GM21528 (cell line): ENCODE results near the gene RAB20.

Experiments used
- ATAC-seq: cut with Tn5 transposase; IDR thresholded peaks from one replicate; pipeline ENCODE4 v1.9.1; 2021; ENCODE audit warnings: mild to moderate bottlenecking, moderate library complexity; ENCODE audit not compliant: unreplicated experiment, low FRiP score

The RAB20 gene

DNA sequence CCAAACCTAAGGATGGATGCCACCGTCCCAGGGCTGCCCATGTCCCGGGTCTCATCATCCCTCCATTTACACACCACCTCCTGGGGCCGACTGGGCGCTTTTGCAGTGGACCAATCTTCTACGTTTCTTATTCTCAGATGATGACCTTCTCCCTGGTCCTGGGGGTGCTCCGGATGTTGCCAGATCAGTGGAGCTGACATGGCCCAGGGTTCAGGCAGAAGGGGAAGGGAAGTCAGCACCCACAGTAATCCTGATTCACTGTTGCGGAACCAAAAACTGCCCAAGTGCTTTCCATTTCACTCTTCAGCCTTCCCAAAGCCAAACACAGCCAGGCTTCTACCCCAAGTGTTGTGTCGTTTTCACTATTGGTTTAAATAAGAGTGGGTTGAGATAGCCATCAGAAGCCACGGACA lies 29.8 kb downstream of the RAB20 start:
- ATAC-seq = no peak

DNA sequence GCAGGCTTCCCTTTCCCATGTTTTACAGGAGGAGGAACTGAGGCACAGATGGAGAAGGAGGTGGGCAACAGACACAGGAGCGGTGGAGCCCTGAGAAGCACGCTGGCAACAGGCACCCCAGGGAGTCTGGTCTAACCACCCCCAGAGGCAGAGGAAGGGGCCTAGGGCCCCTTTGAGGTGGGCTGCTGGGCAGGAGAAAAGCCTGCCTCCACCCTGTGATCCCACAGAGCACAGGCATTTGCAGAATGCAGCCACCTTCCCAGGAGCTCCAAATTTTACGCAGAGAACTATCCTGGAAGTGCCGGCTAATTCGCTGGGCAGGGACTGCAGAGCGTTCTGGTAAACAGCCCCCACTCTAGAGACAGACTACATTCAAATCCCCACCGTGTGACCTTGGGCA lies 30.4 kb downstream of the RAB20 start:
- no peak for ATAC-seq

DNA sequence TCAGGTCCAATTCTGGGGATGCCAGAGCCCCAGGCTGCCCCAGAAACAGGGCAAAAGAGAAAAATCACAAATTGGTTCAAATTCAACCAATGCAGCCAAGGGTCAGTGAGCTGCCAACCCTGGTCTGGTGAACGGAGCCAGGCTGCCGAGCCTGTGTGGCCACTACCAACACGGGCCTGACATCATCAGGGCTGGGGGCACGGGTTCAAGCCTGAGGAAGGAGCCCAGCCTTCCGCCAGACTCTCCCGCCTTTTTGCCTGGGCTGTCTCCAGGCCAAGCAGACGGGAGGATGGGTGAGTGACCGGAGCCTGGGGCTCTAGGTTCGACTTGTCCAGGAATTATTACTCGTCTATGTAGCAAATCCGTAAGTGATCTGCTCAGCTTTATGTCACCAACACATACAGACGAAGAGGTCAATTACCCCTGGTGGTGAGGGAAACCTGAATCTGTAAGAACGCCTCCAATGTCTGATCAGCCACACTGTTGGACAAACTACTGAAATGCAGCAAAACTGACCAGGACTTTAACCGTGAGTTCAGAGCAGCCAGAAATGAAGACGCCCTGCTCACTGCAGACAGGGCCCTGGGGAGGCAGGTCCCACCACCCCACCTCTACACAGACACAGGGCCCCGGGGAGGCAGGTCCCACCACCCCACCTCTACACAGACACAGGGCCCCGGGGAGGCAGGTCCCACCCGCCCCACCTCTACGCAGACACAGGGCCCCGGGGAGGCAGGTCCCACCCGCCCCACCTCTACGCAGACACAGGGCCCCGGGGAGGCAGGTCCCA lies 31.8 kb downstream of the RAB20 start:
- ATAC-seq = no peak

DNA sequence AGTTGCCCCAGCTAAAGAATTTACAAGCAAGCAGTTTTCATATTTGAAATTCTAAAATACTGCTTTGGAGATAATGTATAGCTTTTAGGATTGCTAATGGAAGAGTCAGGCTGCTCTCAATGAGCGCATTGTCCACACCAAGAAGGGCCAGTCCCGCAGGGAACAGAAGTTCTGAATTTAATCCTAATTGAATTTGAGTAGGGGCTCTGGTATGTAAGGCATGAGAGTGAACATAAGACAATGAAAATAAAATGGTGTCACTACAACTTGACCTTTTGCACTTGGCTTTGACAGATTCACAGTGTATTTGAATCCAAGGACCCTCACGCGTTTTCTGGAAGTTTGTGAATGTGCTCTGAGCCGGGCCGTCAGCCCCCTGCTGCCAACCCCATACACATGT lies 32.6 kb downstream of the RAB20 start:
- ATAC-seq = no peak

DNA sequence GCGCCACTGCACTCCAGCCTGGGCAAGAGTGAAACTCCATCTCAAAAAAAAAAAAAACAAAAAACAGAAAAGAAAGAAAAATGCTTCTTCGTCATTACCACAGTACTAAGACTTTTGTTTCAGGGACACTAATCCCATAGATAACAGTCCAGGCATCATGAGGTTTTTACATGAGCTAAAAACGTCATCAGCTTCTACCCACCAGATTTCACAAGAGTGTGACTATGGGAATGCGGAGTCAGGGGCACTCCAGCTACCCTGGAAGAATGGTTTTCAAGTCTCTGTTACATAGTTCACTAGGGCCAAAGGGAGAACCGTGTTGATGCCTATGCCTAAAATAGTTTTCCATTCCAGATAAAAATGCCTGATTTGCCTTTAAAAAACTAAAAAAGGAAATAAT lies 33.2 kb downstream of the RAB20 start:
- ATAC-seq = no peak

DNA sequence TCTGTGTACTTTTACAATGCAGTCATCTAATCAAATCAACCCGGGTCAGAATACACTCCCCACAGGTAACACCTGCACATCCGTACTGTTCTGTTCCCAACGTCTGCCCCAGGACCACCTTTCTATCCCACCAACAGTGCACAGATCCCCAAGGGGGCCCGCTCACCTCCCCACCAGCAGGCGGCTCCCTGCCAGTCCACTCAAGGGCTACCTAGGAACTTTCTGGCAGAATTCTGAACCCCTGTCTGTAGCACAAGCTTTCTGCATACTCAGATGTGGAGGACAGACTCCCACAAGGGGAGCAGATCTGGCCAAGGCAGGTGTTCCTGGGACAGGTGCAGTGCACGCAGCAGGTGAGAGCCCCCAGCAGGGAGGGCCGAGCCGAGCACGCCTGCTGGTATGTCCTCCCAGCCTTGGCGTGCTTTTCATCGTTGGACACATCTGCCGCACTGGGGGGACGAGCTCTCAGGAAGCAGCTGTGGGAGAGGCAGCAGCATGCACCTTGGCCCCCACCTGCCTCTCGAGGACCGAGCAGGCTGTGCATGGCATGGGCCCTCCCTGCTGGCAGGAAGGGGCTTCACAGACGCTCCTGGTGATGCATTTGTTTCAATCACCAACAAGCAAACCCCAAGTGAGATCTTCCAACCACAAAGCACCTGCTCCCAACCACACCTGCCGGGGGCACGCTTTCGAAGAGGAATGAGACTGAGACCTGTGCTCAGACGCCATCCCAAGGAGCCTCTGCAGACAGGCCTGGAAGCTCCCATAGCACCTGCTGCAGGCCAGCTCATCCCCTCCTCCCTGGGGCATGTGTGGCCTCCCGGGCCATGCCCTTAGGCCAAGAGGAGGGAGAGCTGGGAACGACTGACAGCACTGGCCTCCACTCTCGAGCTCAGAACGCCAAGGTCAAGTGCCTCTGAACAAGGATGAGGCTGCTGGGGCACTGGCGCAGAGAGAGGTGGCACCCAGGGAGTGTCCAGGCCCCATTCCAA lies 35.9 kb downstream of the RAB20 start:
- peak; percentile 84 for ATAC-seq

DNA sequence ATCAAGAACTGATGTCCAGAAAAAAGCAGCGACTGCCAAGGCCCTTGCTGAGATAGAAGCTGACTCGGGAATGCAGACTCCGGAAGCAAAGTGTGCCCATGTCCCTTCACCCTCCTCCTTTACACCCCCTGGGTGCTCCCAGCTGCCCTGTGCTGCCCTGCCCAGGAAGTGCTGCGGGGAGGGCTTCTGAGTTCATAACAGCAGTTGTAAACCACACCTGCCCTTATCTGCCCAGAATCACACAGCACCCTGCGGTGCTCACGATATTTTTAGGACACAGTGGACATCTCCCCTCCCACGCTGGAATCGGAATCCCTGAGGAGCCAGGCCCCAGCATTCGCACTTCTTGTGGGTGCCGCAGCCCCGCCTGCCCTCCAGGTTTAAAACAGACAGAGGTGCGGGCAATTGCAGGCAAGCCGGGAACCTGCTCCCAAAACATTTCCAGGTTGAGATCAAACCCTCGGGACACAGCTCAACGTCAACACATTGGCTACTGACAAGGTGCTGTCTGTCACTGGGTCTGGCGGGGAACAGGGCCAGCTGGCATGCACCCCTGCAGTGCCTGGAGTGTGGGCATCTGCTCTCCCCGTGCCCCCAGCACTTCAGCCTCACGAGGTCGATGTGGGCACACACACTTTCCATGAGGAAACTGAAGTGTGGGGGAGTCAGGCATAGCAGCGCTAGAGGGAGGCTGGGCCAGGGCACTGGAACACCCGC lies 36.8 kb downstream of the RAB20 start:
- no peak for ATAC-seq

DNA sequence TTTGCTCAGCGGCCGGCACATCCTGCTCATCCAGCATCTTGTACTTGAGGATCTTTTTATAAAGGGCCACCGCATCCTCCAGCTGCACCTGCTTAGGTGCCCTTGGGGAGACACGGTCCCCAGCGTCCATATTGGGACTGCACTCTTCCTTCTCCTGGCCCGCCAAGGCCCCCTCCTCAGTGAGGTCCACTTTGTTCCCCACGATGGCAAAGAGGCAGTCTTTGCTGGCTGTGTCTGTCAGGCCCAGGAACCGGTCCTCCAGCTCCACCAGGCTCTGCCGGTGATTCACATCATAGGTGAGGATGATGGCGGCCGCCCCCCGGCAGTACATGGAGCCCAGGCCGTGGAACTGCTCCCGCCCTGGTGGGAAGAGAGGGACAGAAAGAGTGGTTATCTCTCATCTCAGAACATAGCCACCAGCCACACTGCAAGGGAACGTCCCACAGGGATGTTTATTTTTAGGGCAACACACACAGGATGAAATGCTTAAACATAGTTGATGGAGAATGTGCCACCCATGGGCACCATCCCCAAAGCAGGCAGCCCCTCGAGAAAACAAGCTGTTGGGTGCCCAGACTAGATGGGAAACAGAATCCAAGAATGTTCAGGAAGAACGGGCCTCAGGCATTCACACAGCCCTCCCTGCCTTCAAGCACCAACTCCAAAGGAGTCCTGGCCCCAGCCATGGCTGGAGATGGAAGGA lies 37.5 kb downstream of the RAB20 start:
- ATAC-seq = no peak

DNA sequence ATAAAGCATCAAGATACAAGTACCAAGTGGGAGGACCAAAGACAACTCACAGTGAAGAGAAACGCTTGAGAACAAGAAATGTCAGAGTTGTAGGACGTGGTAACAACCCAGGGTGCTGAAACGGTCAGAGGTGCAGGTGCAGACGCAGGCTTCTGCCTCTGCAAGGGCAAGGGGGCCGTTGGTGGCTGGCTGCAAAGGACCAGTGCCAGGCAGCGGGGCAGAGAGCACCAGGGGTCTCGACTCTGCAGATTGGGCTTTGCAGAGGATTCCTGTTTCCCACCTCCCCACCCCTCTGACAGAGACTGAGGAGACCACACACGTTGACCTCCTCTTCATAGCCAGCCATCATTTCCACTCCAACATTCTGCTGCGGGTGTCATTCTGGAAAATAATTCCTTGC lies 38.3 kb downstream of the RAB20 start:
- no peak for ATAC-seq

DNA sequence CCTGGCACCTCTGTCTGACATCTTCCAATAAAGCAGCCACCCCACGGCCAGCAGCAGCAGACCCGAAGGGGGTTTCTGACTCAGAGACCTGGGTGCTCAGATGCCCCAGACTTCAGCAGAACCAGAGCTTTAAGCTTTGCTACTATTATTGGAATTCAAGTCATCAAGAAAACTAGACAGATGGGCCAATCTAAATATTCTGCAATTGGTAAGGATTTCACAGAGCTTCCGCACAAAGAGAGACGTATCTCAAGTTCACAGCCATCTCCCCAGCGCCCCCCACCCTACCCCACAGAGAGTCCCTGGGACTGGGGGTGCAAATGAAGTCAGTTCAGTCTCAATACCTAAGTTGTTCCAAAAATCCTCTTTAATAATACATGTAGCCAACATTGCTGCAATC lies 38.8 kb downstream of the RAB20 start:
- no peak for ATAC-seq

DNA sequence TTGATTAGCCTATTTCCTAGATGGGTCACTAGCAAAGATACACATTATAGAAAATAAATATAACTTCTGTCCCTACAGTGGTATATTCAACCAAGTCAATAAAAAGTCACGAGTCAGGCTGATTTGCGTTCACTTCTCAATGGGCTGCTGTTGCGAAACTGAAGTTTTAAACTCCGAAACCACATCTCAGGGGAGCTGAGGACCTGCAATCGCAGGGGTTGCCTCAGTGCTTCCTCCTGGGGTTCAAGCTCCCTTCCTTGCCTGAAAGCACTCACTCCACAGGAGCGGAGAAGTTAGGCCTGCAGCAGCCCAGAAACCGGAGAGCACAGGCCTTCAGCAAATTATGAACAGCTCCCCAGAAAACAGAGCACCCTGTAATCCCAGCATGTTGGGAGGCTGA lies 39.6 kb downstream of the RAB20 start:
- no peak for ATAC-seq

DNA sequence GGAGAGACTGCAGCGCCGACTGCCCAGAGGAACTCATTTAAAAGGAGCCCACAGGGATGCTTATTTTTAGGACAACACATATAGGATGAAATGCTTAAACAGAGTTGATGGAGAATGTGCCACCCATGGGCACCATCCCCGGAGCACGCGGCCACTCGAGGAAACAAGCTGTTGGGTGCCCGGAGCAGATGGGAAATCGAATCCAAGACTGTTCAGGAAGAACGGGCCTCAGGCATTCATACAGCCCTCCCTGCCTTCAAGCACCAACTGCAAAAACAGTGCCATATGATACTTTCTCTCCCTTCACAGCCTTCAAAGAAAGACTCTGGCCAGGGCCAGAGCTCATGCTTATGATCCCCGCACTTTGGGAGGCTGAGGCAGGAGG lies 40.2 kb downstream of the RAB20 start:
- no peak for ATAC-seq

DNA sequence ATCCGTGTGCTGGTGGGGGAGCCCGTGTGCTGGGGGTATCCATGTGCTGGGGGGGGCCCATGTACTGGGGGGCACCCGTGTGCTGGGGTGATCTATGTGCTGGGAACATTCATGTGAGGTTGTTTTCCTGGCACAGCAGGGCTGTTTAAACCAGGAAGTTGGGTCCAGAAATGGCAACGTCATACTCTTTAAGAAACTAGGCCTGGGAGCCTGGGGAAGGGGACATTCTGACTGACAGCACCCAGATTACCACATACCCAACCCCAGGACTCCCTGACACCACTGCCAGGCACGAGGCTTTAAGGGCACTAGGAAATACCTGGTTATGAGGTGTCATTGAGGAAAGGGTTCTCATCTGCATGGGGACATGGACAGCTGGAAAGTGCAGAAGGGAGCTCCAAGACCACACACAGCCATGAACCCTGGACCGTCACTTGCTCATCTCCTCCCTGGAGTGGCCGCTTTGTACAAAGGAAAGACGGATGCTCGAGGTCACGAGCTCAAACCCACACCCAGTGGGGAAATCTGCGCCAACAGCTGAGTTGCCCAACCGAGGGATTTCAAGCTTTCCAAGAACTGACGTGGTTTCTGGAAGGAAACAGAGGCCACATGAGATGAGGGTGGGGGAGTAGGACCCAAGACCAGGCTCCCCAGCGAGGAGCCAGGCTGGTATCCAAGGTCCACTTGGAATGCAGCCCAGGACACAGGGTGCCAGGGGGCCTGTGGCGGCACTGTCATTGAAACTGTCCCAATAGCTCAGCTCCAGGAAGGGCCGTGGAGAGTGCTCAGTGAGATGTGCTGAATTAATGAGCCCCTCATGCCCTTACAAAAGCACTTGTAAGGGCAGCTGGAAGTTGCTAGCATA lies 40.9 kb downstream of the RAB20 start:
- ATAC-seq = no peak

DNA sequence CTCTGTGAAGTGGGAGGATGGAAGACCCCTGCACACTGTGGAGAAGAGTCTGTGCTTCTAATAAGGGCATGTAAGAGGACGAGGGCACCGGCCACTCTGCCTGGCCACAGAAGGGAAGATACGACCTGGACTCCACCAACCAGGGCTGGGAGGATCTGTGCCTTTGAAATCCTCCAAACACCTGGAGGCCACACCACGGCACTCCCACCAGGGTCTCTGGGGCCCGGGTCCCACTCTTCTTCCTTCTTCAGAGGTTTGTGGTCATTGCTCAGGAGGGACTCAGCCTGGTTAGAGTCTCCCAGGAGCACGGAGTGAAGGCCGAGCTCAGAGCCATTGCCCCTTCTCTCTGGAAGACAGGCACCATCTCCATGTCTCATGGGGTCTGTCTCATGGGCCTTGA lies 42.0 kb downstream of the RAB20 start:
- ATAC-seq = no peak

DNA sequence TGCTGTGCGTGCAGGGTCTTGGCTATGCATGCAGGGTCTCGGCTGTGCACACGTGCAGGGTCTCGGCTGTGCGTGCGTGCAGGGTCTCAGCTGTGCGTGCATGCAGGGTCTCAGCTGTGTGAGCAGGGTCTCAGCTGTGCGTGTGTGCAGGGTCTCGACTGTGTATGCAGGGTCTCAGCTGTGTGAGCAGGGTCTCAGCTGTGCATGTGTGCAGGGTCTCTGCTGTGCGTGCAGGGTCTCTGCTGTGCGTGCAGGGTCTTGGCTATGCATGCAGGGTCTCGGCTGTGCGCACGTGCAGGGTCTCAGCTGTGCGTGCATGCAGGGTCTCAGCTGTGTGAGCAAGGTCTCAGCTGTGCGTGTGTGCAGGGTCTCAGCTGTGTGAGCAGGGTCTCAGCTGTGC lies 42.5 kb downstream of the RAB20 start:
- ATAC-seq = no peak

DNA sequence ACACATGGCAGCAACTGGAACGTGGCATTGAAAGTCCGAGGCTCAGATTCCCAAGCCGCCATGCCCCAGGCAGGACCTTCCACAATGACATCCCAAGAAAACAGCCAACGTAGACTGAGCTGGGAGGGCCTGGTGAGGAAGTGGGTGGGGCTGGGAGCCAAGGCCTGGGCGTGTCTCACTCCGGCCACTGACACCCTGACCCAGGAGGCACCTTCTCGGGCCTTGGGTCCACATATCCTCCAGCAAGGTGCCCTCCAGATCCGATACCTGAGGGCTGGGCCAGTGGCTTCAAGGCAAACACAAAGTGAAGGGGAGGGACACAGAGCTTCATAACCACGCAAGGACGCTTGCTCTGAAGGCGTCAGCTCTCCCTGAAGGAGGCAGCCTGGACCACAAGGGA lies 43.0 kb downstream of the RAB20 start:
- no peak for ATAC-seq

DNA sequence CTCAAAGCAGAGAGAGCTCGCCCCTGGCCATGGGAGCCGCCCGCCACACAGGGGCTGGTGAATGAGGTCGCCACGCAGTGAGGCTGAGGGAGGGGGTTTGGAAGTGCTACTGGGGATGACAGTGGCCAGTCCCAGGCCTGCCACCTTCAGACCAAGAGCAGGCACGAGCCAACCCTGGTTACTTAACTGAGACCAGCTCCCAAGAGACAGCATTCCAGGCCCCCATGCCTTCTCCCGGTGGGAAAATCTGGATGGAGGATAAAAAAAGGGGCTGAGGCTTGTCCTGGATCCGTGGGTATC lies 43.3 kb downstream of the RAB20 start:
- ATAC-seq = no peak

DNA sequence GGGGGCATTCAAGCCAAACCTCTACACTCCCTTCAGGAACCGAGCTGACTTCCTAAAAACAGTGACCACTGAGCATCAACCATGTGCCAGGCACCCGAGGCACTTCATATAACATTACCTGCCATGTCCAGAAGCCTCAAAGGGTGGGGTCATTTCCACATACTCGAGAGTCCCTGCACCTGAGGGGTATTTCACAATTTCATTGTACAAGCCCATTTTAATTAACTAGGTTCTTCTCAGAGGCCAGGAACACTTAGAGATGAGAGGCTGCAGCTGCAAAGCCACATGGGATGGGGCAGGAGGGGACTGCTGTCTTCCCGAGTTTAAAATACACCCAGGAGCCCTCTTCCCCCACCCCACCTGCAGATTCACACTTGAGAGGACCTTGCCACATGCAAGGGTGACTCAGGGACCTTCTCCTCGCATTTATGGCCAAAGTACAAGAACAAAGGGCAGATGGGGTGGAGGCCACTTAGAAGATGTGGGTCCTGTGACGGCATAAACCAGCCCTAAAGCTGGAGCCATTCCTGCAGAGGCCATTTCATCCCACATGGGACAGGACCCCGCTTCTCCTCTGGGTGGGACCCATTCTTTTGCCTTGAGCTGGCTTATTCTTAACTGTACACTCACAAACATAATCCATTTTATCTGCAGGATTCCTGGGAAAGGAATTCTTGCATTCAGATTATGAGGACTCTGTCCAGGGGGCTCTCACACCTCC lies 43.9 kb downstream of the RAB20 start:
- ATAC-seq = no peak

DNA sequence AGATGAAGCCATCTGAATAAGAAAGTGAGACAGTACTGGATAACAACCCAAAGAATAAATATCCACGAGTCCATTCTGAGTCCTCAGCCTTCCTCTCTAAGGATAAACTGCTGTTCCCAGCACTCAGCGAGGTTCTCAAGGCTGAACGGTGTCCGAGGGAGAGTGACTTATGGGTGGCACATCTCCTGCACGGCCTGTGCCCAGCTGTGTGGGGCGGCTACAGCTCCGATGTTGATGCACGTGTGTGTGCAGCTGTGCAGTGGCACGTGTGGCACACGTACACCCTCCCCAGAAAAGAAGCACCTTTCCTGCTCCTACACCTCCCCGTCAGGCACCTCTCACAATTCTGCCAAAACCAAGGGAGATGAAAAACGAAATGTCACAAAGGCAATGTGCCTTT lies 45.0 kb downstream of the RAB20 start:
- ATAC-seq = no peak
